ENCODE data around the gene TC2N.
"Not testable (repeated sequence)": the region's sequence is repeated elsewhere in the genome, so short reads cannot be mapped to it uniquely, and the experiment has no call there.

Gene TC2N

GRCh38 chr14:91753501-91754128 lies 113.7 kb downstream of the TC2N start:
- no peak for DNase-seq (ENCODE audit: low spot score)

GRCh38 chr14:91752961-91753360 lies 114.4 kb downstream of the TC2N start:
- no peak for DNase-seq (ENCODE audit: low spot score)

- DNase-seq (ENCODE audit: low spot score), result no peak
Measured at GRCh38 chr14:91751719-91752118, 115.6 kb downstream of the TC2N start.

- DNase-seq (ENCODE audit: low spot score), result no peak
Measured at GRCh38 chr14:91750634-91751198, 116.6 kb downstream of the TC2N start.

GRCh38 chr14:91749868-91750267 lies 117.5 kb downstream of the TC2N start:
- no peak for DNase-seq (ENCODE audit: low spot score)

GRCh38 chr14:91748049-91748448 lies 119.3 kb downstream of the TC2N start:
- no peak for DNase-seq (ENCODE audit: low spot score)

GRCh38 chr14:91745344-91745743 lies 122.0 kb downstream of the TC2N start:
- no peak for DNase-seq (ENCODE audit: low spot score)

GRCh38 chr14:91744068-91744480 lies 123.3 kb downstream of the TC2N start:
- DNase-seq (ENCODE audit: low spot score), result no peak

- DNase-seq (ENCODE audit: low spot score), result no peak
Measured at GRCh38 chr14:91743305-91743653, 124.1 kb downstream of the TC2N start.

- no peak for DNase-seq (ENCODE audit: low spot score)
Measured at GRCh38 chr14:91742621-91743304, 124.6 kb downstream of the TC2N start.

GRCh38 chr14:91739867-91740266 lies 127.5 kb downstream of the TC2N start:
- not testable (repeated sequence) for DNase-seq (ENCODE audit: low spot score)

- no peak for DNase-seq (ENCODE audit: low spot score)
Measured at GRCh38 chr14:91737619-91738018, 129.7 kb downstream of the TC2N start.

GRCh38 chr14:91732859-91733477 lies 134.4 kb downstream of the TC2N start:
- no peak for DNase-seq (ENCODE audit: low spot score)

- DNase-seq (ENCODE audit: low spot score), result no peak
Measured at GRCh38 chr14:91732439-91732838, 134.9 kb downstream of the TC2N start.

GRCh38 chr14:91731986-91732385 lies 135.3 kb downstream of the TC2N start, which contains the start of gene CATSPERB:
CATSPERB (minus strand) TSS chr14:91732086; CDS start chr14:91729479, 2,607 bp downstream.
- no peak for DNase-seq (ENCODE audit: low spot score)

GRCh38 chr14:91731018-91731417 lies 136.3 kb downstream of the TC2N start:
- DNase-seq (ENCODE audit: low spot score), result no peak

- DNase-seq (ENCODE audit: low spot score), result no peak
Measured at GRCh38 chr14:91729756-91730155, 137.6 kb downstream of the TC2N start.

Measured in HuH-7.5 (cell line).